HG03139 (cell line): Measurements from ENCODE around the gene IRF7.
A peak's percentile ranks its signal among the peaks of the same experiment; 100 is the strongest.
"Not testable (repeated sequence)": the region's sequence is repeated elsewhere in the genome, so short reads cannot be mapped to it uniquely, and the experiment has no call there.

ENCODE experiments used
- ATAC-seq: cut with Tn5 transposase; IDR thresholded peaks from one replicate; pipeline ENCODE4 v1.9.1; 2021; ENCODE audit not compliant: unreplicated experiment

Gene IRF7

GRCh38 chr11:584287-584686, 31.5 kb downstream of the IRF7 start:
- ATAC-seq = no peak

- no peak for ATAC-seq
These were observed 34.0 kb downstream of the IRF7 start for GRCh38 chr11:581752-582151.

GRCh38 chr11:581342-581741, 34.4 kb downstream of the IRF7 start:
- ATAC-seq = no peak

GRCh38 chr11:579830-580601, 35.7 kb downstream of the IRF7 start:
- ATAC-seq = no peak

- ATAC-seq = no peak
These were observed 37.3 kb downstream of the IRF7 start for GRCh38 chr11:578276-579035.

- no peak for ATAC-seq
These were observed 38.2 kb downstream of the IRF7 start for GRCh38 chr11:577611-577894.

GRCh38 chr11:576811-577610, 38.7 kb downstream of the IRF7 start:
- ATAC-seq = no peak

- peak; percentile 78 for ATAC-seq
These were observed 39.6 kb downstream of the IRF7 start, which contains the start of gene PHRF1 for GRCh38 chr11:575996-576768. Gene PHRF1 (plus strand): TSS chr11:576470. CDS start chr11:581513, 5,043 bp downstream.

GRCh38 chr11:575313-575995, 40.3 kb downstream of the IRF7 start:
- ATAC-seq = peak; percentile 30

GRCh38 chr11:574632-575312, 41.0 kb downstream of the IRF7 start:
- ATAC-seq = no peak

- not testable (repeated sequence) for ATAC-seq
These were observed 41.6 kb downstream of the IRF7 start for GRCh38 chr11:574031-574570.

GRCh38 chr11:573146-573759, 42.5 kb downstream of the IRF7 start:
- no peak for ATAC-seq

GRCh38 chr11:571802-572185, 44.0 kb downstream of the IRF7 start:
- ATAC-seq = no peak

- no peak for ATAC-seq
These were observed 46.4 kb downstream of the IRF7 start for GRCh38 chr11:569158-569885.

- peak; percentile 88 for ATAC-seq
These were observed 47.2 kb downstream of the IRF7 start for GRCh38 chr11:568306-569157.

- ATAC-seq = no peak
These were observed 48.0 kb downstream of the IRF7 start for GRCh38 chr11:567629-568292.
